Loucy (cell line): ENCODE results near the gene MAD2L1BP.
"Not testable (repeated sequence)": the region's sequence is repeated elsewhere in the genome, so short reads cannot be mapped to it uniquely, and the experiment has no call there.

ENCODE experiments used
- EZH2phosphoT487 ChIP-seq: fragments of 200-600 bp; IDR thresholded peaks from 2 replicates; pipeline ENCODE4 v1.6.1; 2018; ENCODE audit warnings: antibody characterized with exemption, mild to moderate bottlenecking, moderate library complexity, borderline replicate concordance
- TF ChIP-seq, protein P1 (sequence below): fragments of 200-600 bp; sonication (generic); conservative IDR thresholded peaks from 2 replicates; pipeline ENCODE4 v1.5.1; 2014; ENCODE audit warnings: mild to moderate bottlenecking, antibody characterized with exemption, low read length

DNA sequence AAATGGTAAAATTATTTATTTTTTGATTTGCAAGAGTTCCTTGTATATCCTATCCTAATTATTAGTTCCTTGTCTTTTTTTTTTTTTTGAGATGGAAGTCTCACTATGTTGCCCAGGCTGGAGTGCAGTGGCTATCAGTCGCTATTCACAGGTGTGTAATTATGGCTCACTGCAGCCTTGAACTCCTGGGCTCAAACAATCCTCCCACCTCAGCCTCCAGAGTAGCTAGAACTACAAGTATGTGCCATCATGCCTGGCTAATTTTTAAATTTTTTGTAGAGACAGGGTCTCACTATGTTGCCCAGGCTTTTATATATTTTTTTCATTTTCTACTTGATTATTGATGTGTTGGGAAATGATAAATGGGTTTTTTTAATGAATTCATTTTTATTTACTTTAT lies 46.1 kb upstream of the MAD2L1BP start:
- TF ChIP-seq, protein P1, sequence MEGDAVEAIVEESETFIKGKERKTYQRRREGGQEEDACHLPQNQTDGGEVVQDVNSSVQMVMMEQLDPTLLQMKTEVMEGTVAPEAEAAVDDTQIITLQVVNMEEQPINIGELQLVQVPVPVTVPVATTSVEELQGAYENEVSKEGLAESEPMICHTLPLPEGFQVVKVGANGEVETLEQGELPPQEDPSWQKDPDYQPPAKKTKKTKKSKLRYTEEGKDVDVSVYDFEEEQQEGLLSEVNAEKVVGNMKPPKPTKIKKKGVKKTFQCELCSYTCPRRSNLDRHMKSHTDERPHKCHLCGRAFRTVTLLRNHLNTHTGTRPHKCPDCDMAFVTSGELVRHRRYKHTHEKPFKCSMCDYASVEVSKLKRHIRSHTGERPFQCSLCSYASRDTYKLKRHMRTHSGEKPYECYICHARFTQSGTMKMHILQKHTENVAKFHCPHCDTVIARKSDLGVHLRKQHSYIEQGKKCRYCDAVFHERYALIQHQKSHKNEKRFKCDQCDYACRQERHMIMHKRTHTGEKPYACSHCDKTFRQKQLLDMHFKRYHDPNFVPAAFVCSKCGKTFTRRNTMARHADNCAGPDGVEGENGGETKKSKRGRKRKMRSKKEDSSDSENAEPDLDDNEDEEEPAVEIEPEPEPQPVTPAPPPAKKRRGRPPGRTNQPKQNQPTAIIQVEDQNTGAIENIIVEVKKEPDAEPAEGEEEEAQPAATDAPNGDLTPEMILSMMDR = not testable (repeated sequence)
- TF ChIP-seq EZH2phosphoT487 = not testable (repeated sequence)
